GM12878 (cell line): ENCODE data around the gene PLCG2. TPM values are rescaled to one million over a fixed set of nuclear protein-coding genes. Genes with fewer than 3 reads are reported as not detected.

ENCODE experiments used
- ATAC-seq: fragments of 200-7000 bp; cut with Tn5 transposase; 3 replicates; pipeline ENCODE4 v1.9.1; 2020; ENCODE audit warnings: mild to moderate bottlenecking, moderate library complexity
- BruUV-seq: library from RNA; stranded (reverse); fragments of 400-500 nt; replicated peaks from 2 replicates; lab custom pipeline; 2021; lab: Mats Ljungman, UMichigan
- CTCF ChIA-PET: fragments of 300-600 bp; sonication (Branson Sonifier 250); formaldehyde crosslinking; extraction: SDS; loops from one replicate; lab custom pipeline; 2021; ENCODE audit warnings: inconsistent platforms; lab: Yijun Ruan, JAX
- POLR2A ChIA-PET: fragments of 350-600 bp; formaldehyde crosslinking; extraction: SDS; loops from one replicate; lab custom pipeline; 2021; ENCODE audit warnings: inconsistent platforms; lab: Charles Lee
- RAD21 ChIA-PET: fragments of 300-600 bp; sonication (Branson Sonifier 250); formaldehyde crosslinking; loops from one replicate; lab custom pipeline; 2023; ENCODE audit warnings: antibody characterized with exemption; ENCODE audit not compliant: unreplicated experiment; lab: Charles Lee
- SMC1A ChIA-PET: fragments of 300-600 bp; sonication (Branson Sonifier 250); formaldehyde crosslinking; loops from one replicate; lab custom pipeline; 2023; ENCODE audit not compliant: unreplicated experiment, uncharacterized antibody; lab: Charles Lee
- DNase-seq: peaks from one replicate; pipeline ENCODE4 v3.0.0-alpha.2; 2011; ENCODE audit warnings: low read depth, low spot score
- FAIRE-seq: peaks from 3 replicates; lab custom pipeline; 2011; peaks lifted over from hg19 to GRCh38; lab: Jason Lieb, UNC
- H2AFZ ChIP-seq: 2 replicates; pipeline ENCODE4 v1.6.0; 2011; ENCODE audit warnings: low read depth, low read length, control low read depth; ENCODE audit not compliant: control insufficient read depth
- H3K27ac ChIP-seq: 2 replicates; pipeline ENCODE4 v1.5.1; 2011; ENCODE audit warnings: control low read depth; ENCODE audit not compliant: control insufficient read depth, insufficient read depth
- H3K27me3 ChIP-seq, 2 experiments: replicated peaks in 1 of 2; 2 replicates each; pipeline versions ENCODE4 v1.6.0 to v1.6.1; 2011; ENCODE audit warnings: low read length in 1 of 2; ENCODE audit not compliant: control insufficient read depth in 2 of 2, insufficient read depth in 2 of 2
- H3K36me3 ChIP-seq, 2 experiments: 2 replicates each; pipeline ENCODE4 v1.5.1; 2011; ENCODE audit warnings: low read length in 1 of 2; ENCODE audit not compliant: control insufficient read depth in 2 of 2, insufficient read depth in 2 of 2
- H3K4me1 ChIP-seq: 2 replicates; pipeline ENCODE4 v1.6.1; 2011; ENCODE audit warnings: mild to moderate bottlenecking, low read length, moderate library complexity, mixed read lengths; ENCODE audit not compliant: control insufficient read depth, insufficient read depth
- H3K4me2 ChIP-seq: 2 replicates; pipeline ENCODE4 v1.6.0; 2011; ENCODE audit warnings: control low read depth; ENCODE audit not compliant: control insufficient read depth, insufficient read depth
- H3K4me3 ChIP-seq: fragments of 200-600 bp; sonication (generic); 2 replicates; pipeline ENCODE4 v1.5.1; 2016
- H3K79me2 ChIP-seq: 2 replicates; pipeline ENCODE4 v1.6.0; 2011; ENCODE audit warnings: low read length; ENCODE audit not compliant: control insufficient read depth, insufficient read depth
- H3K9ac ChIP-seq: 2 replicates; pipeline ENCODE4 v1.8.0; 2011; ENCODE audit warnings: low read length, control low read depth, mixed read lengths; ENCODE audit not compliant: control insufficient read depth, insufficient read depth
- H3K9me3 ChIP-seq: replicated peaks from 3 replicates; pipeline ENCODE4 v1.5.1; 2011; ENCODE audit warnings: mild to moderate bottlenecking, low read length; ENCODE audit not compliant: control insufficient read depth, insufficient read depth
- H4K20me1 ChIP-seq: 2 replicates; pipeline ENCODE4 v1.6.0; 2011; ENCODE audit not compliant: control insufficient read depth, insufficient read depth
- ATF7 ChIP-seq: fragments of 450-650 bp; IDR thresholded peaks from 2 replicates; pipeline ENCODE4 v1.6.1; 2016; ENCODE audit warnings: low read depth, mild to moderate bottlenecking
- BHLHE40 ChIP-seq, 2 experiments: fragments of 450-650 bp in 1 of 2; IDR thresholded peaks; 2 replicates each; pipeline ENCODE4 v1.6.1; 2011 to 2017; ENCODE audit warnings: low read depth in 2 of 2, borderline replicate concordance in 1 of 2, improper control_type of control experiment in 1 of 2, low read length in 1 of 2, mild to moderate bottlenecking in 1 of 2
- CHD1 ChIP-seq: IDR thresholded peaks from 2 replicates; pipeline ENCODE4 v1.6.1; 2012; ENCODE audit warnings: low read depth, low read length, improper control_type of control experiment
- HDAC6 ChIP-seq: fragments of 200-600 bp; sonication (generic); IDR thresholded peaks from one replicate; pipeline ENCODE4 v1.8.0; 2017; ENCODE audit warnings: antibody characterized with exemption; ENCODE audit not compliant: unreplicated experiment
- JUNB ChIP-seq: IDR thresholded peaks from 2 replicates; pipeline ENCODE4 v1.6.1; 2016; ENCODE audit warnings: antibody characterized with exemption, mild to moderate bottlenecking
- KAT2A ChIP-seq: conservative IDR thresholded peaks from 2 replicates; pipeline ENCODE4 v1.6.1; 2011; ENCODE audit warnings: low read depth, low read length; ENCODE audit not compliant: control insufficient read depth
- POLR2AphosphoS2 ChIP-seq: IDR thresholded peaks from 2 replicates; pipeline ENCODE4 v1.6.1; 2011; ENCODE audit warnings: low read depth, mild to moderate bottlenecking, low read length, improper control_type of control experiment, moderate library complexity
- RELA ChIP-seq: fragments of 450-650 bp; IDR thresholded peaks from 2 replicates; pipeline ENCODE4 v1.8.0; 2014; ENCODE audit warnings: borderline replicate concordance; ENCODE audit not compliant: partially characterized antibody
- RUNX3 ChIP-seq: IDR thresholded peaks from 2 replicates; pipeline ENCODE4 v1.6.1; 2012; ENCODE audit warnings: low read length, inconsistent platforms
- SREBF2 ChIP-seq: IDR thresholded peaks from 2 replicates; pipeline ENCODE4 v1.6.1; 2012; ENCODE audit warnings: mild to moderate bottlenecking, low read length
- ZNF24 ChIP-seq: fragments of 450-650 bp; IDR thresholded peaks from 2 replicates; pipeline ENCODE4 v1.6.1; 2017; ENCODE audit warnings: antibody characterized with exemption, mild to moderate bottlenecking
- WGBS: methylation state at CpG from one replicate; pipeline ENCODE4 v1.1.6; 2016; ENCODE audit warnings: low lambda C conversion rate; ENCODE audit not compliant: insufficient replicate concordance, insufficient coverage; ENCODE audit errors: missing lambda C conversion rate; 5-methylcytosine and 5-hydroxymethylcytosine counted together
- in situ Hi-C: fragments of 300-500 bp; cut with MboI; formaldehyde crosslinking; loops from 9 replicates; pipeline ENCODE4 v1.14.3; 2018; ENCODE audit warnings: mixed read lengths
- intact Hi-C: fragments of 100-400 bp; cut with micrococcal nuclease; formaldehyde crosslinking; loops from one replicate; pipeline ENCODE4 v1.14.2; 2022; ENCODE audit not compliant: unreplicated experiment
- polyA plus RNA-seq, 11 experiments: library from polyadenylated mRNA; depleted of rRNA in 4 of 11; unstranded in 6 of 11; stranded (reverse) in 5 of 11; fragments of >200 nt; fragmentation: Nextera tagmentation in 4 of 11; fragmentation: Illumina TruSeq in 1 of 11; extraction: Ambion mirVana in 4 of 11; extraction: Trizol in 1 of 11; gene quantifications; 1 replicate in 1 of 11; 2 replicates in 10 of 11; pipeline versions ENCODE4 v1.2.1 to v1.2.3, GENCODE V29; 2011 to 2016; ENCODE audit warnings: inconsistent platforms in 2 of 11, missing spikeins in 2 of 11, low read depth in 1 of 11
- total RNA-seq, 4 experiments: library from RNA; depleted of rRNA in 3 of 4; stranded (reverse); fragments of >200 nt in 3 of 4; fragmentation: Illumina TruSeq in 1 of 4; extraction: Trizol in 1 of 4; gene quantifications; 2 replicates each; pipeline versions ENCODE4 v1.2.1 to v1.2.3, GENCODE V29; 2013 to 2021
- TF ChIP-seq, protein P1 (sequence below): fragments of 450-650 bp; IDR thresholded peaks from 2 replicates; pipeline ENCODE4 v1.6.1; 2018; ENCODE audit warnings: borderline replicate concordance, mild to moderate bottlenecking; ENCODE audit not compliant: partially characterized antibody
- TF ChIP-seq, protein P2 (sequence below): fragments of 450-650 bp; IDR thresholded peaks from 2 replicates; pipeline ENCODE4 v1.6.1; 2018; ENCODE audit warnings: mild to moderate bottlenecking, low read depth, moderate library complexity; ENCODE audit not compliant: partially characterized antibody

Gene PLCG2
- total and polyA plus RNA-seq, 10 of the 15 experiments (the other 5 are each of a cell fraction or from before 2014, with no cell fraction given), result 47.6 to 256 (median 149) TPM

DNA sequence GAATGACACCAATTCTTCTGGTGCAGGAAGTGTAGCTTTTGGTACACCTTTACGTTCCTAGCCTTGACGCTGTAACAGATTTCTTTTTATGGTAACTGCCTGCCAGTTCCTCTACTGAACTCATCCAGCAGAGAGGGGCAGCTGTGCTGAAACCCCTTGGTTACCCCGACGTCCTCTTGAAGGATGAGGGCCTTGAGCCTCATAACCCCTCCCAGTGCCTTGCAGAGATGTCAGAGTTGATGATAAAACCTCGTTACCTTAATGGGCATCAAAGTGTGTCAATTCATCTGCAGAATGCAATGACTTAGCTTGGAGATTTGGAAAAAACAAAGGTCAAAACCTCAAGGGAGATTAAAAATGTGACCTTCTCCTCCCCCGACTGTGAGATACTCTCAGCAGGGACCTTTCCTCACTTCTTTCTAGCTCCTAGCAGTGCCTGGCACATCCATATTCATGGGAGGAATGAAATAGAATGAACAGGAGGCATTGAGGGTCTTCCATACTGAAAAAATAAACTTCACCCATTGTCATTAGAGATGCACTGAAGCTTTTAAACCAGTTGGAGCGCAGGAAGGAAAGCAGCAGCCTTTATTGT is 163.0 kb downstream of the PLCG2 start:
- no peaks in the 10 kb centered on the region; the same call in 2 of the 3 replicates for H3K9me3 ChIP-seq
- H3K4me2 ChIP-seq, result no peak overlapping the region
- SMC1A ChIA-PET, result interaction anchor here (0.6 to 0.7 kb wide), 2 partner anchors 36 to 41 kb away, joined by 3 read pairs; no protein-coding TSS in a partner anchor
- no peak overlapping the region for H2AFZ ChIP-seq
- no peak overlapping the region for H3K9ac ChIP-seq
- ATAC-seq (no peak), DNase-seq (no peak), FAIRE-seq (no peak)
- peaks cover 42 to 71% of the 10 kb centered on the region in 2 experiments for H3K36me3 ChIP-seq
- H3K4me3 ChIP-seq, result no peak overlapping the region
- CTCF ChIA-PET, result no interaction called here
- POLR2A ChIA-PET, result no interaction called here
- in situ Hi-C loops, result no loop called here
- BruUV-seq, result no TSS peak
- no peaks in the 10 kb centered on the region; the same call in 1 of the 2 replicates for H4K20me1 ChIP-seq
- no peaks in the 10 kb centered on the region for H3K4me1 ChIP-seq
- WGBS, result 90% methylated on average over 7 of the region's 7 CpGs
- H3K79me2 ChIP-seq, result no peaks in the 10 kb centered on the region
- TF ChIP-seq KAT2A (no peak), SREBF2 (no peak), CHD1 (no peak), HDAC6 (no peak)
- TF ChIP-seq, all 136 proteins: peak for 0
- H3K27me3 ChIP-seq, result no peaks in the 10 kb centered on the region
- H3K27ac ChIP-seq, result no peak overlapping the region
- RAD21 ChIA-PET, result no interaction called here
- intact Hi-C loops, result no loop called here

DNA sequence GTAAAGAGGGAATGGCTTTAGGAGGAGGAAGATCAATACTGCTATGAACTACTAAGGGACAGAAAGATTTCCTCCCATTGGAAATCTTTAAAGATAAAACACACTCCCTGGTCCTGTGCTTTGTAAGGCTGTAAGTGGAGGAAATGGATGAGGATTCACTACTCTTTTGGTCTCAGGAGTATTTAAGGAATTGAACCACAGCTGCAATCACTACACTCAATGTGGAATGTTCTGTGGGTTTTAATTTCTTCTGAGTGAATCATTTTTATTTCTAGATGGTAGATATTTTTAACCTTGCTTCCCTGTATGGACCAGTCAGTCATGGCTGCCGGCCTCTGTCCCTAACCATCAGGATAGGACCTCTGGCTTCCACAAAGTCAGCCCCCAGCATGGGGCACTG is 166.6 kb downstream of the PLCG2 start:
- H3K9ac ChIP-seq, result no peak overlapping the region
- BruUV-seq, result no TSS peak
- H3K9me3 ChIP-seq, result peaks cover 2% of the 10 kb centered on the region; the same call in 2 of the 3 replicates
- WGBS, result 100% methylated on average over 1 of the region's 1 CpG
- no peak for FAIRE-seq
- DNase-seq, result no peak
- no peaks in the 10 kb centered on the region for H3K4me1 ChIP-seq
- no peak overlapping the region for H3K4me3 ChIP-seq
- peaks cover 29 to 71% of the 10 kb centered on the region in 2 experiments for H3K36me3 ChIP-seq
- no peaks in the 10 kb centered on the region; the same call in 1 of the 2 replicates for H4K20me1 ChIP-seq
- SMC1A ChIA-PET, result no interaction called here
- H3K79me2 ChIP-seq, result no peaks in the 10 kb centered on the region
- POLR2A ChIA-PET, result no interaction called here
- CTCF ChIA-PET, result no interaction called here
- H3K27me3 ChIP-seq, result no peaks in the 10 kb centered on the region
- no peak overlapping the region for H3K4me2 ChIP-seq
- RAD21 ChIA-PET, result no interaction called here
- H3K27ac ChIP-seq, result no peak overlapping the region
- in situ Hi-C loops (no loop called here), intact Hi-C loops (no loop called here)
- H2AFZ ChIP-seq, result no peak overlapping the region
- no peak for ATAC-seq
- TF ChIP-seq RUNX3 (no peak), BHLHE40 (IDR thresholded peaks at IDR 0.05; ENCODE audit: borderline replicate concordance in 1 of 2, low read depth in 2 of 2, low read length in 1 of 2) (no peak), JUNB (no peak), ZNF24 (no peak), ATF7 (no peak), RELA (no peak), POLR2AphosphoS2 (no peak)
- TF ChIP-seq, protein P1, sequence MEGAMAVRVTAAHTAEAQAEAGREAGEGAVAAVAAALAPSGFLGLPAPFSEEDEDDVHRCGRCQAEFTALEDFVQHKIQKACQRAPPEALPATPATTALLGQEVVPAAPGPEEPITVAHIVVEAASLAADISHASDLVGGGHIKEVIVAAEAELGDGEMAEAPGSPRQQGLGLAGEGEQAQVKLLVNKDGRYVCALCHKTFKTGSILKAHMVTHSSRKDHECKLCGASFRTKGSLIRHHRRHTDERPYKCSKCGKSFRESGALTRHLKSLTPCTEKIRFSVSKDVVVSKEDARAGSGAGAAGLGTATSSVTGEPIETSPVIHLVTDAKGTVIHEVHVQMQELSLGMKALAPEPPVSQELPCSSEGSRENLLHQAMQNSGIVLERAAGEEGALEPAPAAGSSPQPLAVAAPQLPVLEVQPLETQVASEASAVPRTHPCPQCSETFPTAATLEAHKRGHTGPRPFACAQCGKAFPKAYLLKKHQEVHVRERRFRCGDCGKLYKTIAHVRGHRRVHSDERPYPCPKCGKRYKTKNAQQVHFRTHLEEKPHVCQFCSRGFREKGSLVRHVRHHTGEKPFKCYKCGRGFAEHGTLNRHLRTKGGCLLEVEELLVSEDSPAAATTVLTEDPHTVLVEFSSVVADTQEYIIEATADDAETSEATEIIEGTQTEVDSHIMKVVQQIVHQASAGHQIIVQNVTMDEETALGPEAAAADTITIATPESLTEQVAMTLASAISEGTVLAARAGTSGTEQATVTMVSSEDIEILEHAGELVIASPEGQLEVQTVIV, result no peak
- TF ChIP-seq, protein P2, sequence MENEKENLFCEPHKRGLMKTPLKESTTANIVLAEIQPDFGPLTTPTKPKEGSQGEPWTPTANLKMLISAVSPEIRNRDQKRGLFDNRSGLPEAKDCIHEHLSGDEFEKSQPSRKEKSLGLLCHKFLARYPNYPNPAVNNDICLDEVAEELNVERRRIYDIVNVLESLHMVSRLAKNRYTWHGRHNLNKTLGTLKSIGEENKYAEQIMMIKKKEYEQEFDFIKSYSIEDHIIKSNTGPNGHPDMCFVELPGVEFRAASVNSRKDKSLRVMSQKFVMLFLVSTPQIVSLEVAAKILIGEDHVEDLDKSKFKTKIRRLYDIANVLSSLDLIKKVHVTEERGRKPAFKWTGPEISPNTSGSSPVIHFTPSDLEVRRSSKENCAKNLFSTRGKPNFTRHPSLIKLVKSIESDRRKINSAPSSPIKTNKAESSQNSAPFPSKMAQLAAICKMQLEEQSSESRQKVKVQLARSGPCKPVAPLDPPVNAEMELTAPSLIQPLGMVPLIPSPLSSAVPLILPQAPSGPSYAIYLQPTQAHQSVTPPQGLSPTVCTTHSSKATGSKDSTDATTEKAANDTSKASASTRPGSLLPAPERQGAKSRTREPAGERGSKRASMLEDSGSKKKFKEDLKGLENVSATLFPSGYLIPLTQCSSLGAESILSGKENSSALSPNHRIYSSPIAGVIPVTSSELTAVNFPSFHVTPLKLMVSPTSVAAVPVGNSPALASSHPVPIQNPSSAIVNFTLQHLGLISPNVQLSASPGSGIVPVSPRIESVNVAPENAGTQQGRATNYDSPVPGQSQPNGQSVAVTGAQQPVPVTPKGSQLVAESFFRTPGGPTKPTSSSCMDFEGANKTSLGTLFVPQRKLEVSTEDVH, result no peak
